HG02870 (cell line): ENCODE data around the gene GHITM.

Experiments
- ATAC-seq: cut with Tn5 transposase; IDR thresholded peaks from one replicate; pipeline ENCODE4 v1.9.1; 2021; ENCODE audit warnings: mild to moderate bottlenecking, moderate library complexity; ENCODE audit not compliant: unreplicated experiment

Gene GHITM

GRCh38 chr10:84198206-84198915 is 59.1 kb downstream of the GHITM start:
- ATAC-seq = no peak

DNA sequence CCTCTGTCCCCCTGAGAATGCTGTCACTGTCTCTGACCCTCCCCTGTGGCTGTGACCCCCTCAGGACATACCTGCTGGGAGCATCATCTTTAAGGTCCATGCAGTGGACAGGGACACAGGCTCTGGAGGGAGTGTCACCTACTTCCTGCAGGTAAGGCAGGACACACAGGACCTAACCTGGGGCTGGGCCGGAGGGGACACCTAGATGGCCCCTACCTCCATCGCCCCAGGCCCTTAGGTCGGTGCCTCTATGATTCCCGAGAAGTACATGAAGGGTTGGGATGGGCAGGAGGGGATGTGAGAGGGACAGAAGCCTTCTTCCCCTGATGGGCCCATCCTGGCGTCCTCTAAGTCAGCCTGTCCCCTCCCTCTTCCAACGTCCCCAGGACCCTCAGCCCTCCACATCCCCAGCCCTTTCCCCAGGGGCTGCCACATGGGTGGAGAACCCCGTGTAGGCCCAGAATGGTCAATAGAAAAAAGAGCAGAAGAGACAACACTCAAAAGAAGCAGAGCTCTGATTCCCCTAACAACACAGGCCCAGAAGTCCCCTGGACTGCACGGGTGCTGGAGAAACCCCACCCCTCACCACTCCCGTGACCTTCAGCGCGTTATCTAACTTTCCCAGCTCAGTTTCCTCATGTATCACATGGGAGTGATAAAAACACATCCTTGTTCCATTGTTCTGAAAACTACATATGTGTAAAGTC is 61.4 kb downstream of the GHITM start:
- no peak for ATAC-seq

DNA sequence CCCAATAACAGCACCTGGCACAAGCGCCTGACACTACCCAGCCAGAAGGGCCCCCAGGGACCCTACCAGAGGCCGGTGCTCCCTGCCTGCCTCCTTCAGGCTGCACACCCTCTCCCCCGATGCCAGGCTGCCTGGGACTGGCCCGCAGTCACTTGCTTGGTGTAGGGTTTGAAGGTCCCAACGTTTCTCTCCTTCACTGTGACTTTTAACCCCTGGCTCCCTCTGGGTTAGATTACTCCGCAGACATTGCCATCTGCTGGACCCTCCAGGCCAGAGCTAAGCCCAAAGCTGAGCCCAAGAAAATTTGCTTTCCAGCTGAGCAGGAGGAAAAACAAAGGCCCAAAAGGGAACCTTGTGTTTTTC is 61.9 kb downstream of the GHITM start:
- no peak for ATAC-seq

DNA sequence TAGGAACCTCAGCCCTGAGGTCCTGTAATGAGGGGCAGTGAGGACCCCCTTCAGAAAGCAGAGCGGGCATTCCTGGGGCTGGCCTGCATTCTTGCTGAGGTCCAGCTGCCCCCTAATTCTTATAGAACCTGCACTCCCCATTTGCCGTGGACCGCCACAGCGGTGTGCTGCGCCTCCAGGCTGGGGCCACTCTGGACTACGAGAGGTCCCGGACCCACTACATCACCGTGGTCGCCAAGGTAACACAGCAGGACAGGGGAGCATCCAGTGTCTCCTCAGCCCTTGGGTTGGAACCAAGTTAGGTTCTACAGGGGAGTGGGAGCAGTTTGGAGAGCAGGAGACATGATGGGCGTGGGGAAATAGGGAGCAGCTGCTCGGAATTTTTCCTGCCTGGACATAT is 62.4 kb downstream of the GHITM start:
- ATAC-seq = no peak

GRCh38 chr10:84202349-84202748 is 63.0 kb downstream of the GHITM start:
- no peak for ATAC-seq
